H1 (cell line): Measurements from ENCODE around the gene TBX4. TPM values are rescaled to one million over a fixed set of nuclear protein-coding genes. Genes with fewer than 3 reads are reported as not detected.

ENCODE experiments used
- GABPA ChIP-seq: IDR thresholded peaks from 2 replicates; pipeline ENCODE4 v1.6.1; 2011; ENCODE audit warnings: mild to moderate bottlenecking, low read length, moderate library complexity, borderline replicate concordance; ENCODE audit not compliant: insufficient read depth
- POLR2A ChIP-seq, 2 experiments: IDR thresholded peaks; 1 replicate in 1 of 2; 2 replicates in 1 of 2; pipeline ENCODE4 v1.6.1; 2011; ENCODE audit warnings: low read depth in 2 of 2, low read length in 2 of 2, mild to moderate bottlenecking in 2 of 2; ENCODE audit errors: control extremely low read depth in 1 of 2
- polyA plus RNA-seq, 7 experiments: library from polyadenylated mRNA; depleted of rRNA in 3 of 7; stranded (reverse) in 5 of 7; unstranded in 2 of 7; fragments of >200 nt in 5 of 7; fragments of 200-250 nt in 2 of 7; gene quantifications; 1 replicate in 5 of 7; 2 replicates in 1 of 7; 4 replicates in 1 of 7; pipeline versions ENCODE4 v1.2.1 to v1.2.3, GENCODE V29; 2011 to 2013; ENCODE audit warnings: missing spikeins in 2 of 7, mixed read lengths in 2 of 7
- total RNA-seq: library from RNA; stranded (reverse); fragmentation: NEBNext Ultra II Directional; extraction: Animal tissue kit (Norgen Biotek cat#: 25700); gene quantifications from 2 replicates; pipeline ENCODE4 v1.2.1, GENCODE V29; 2021
- TF ChIP-seq, protein P1 (sequence below): IDR thresholded peaks from 2 replicates; pipeline ENCODE4 v1.6.1; 2012; ENCODE audit warnings: inconsistent platforms

The TBX4 gene
- total and polyA plus RNA-seq, 2 of the 8 experiments (the other 6 are each of a cell fraction or from before 2014, with no cell fraction given): 0.02 TPM; not detected in 1

DNA sequence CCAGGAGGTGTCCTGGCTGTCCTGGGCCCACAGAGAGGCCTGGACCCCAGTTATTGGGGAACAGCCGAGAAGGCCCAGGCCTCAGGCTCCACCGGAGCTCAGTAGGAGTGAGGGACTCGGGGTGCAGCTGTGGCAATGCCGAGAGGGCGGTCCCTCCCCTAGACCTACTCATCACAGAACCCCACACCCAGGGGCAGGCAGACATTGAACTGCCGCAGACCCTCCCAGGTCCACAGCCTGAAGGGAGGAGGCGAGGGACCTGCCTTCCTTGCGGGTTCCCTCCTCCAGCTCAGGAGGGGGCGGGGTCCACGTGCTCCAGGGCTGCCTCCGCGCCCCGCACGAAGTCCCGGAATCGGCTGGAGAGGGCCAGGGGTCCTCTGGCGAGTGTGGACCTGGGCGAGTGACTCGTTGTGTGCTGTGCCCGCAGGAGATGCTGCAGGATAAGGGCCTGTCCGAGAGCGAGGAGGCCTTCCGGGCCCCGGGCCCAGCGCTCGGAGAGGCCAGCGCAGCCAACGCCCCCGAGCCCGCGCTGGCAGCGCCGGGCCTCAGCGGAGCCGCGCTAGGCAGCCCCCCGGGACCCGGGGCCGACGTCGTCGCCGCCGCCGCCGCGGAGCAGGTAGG is 3.9 kb downstream of the TBX4 start (continued):
- TF ChIP-seq POLR2A (IDR thresholded peaks at IDR 0.05; ENCODE audit: control extremely low read depth in 1 of 2, low read depth in 2 of 2, low read length in 2 of 2) (no peak), GABPA (no peak)
- TF ChIP-seq, protein P1, sequence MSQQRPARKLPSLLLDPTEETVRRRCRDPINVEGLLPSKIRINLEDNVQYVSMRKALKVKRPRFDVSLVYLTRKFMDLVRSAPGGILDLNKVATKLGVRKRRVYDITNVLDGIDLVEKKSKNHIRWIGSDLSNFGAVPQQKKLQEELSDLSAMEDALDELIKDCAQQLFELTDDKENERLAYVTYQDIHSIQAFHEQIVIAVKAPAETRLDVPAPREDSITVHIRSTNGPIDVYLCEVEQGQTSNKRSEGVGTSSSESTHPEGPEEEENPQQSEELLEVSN: peak; percentile 83
